Stimulated activated CD8-positive, alpha-beta memory T cell treated with anti-CD3 and anti-CD28 coated beads, Interleukin-12 subunit alpha, Interleukin-12 subunit beta, amount 100 ng/mL, for 1 hour (primary cell): ENCODE data around the gene MORN3.

Experiments
- DNase-seq: peaks from one replicate; pipeline ENCODE4 v3.0.0-alpha.2; 2020; ENCODE audit warnings: low read depth

The MORN3 gene

GRCh38 chr12:121602766-121603165, 66.7 kb downstream of the MORN3 start:
- DNase-seq, result no peak

DNA sequence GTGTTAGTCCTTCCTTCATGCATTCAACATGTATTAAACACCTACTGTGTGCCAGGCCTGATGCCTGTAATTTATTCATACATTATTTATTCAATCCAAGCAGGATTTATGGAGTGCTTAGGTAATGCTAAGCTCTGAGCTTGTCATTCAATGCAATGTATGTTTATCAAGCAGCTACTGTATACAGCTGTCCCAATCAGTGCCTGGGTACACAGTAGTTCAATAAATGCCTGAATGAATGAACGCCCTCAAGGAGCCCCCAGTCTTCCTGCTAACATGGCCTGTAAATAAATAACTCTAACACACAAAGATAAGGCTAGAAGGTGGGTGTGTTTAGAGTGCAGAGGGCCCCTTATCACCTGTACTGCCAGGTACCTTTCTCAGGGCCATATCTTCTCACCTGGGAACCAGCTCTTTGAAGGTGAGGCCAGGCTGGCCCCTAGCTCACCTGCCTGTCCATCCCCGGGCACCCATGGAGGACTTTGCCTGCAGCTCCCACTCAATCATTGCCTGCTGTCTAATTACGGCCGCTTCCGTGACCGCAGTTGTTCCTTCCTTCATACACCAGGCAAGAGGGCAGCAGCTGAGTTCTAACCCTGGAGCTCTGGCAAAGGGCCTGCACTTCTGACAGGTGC, 68.6 kb downstream of the MORN3 start:
- DNase-seq, result no peak
